Tibial artery (tissue), 4 donors: ENCODE measurements around the gene RUNX2.

Experiments
- DNase-seq, 2 donors: peaks; one replicate each; pipeline ENCODE4 v3.0.0-alpha.2; 2019
- H3K27ac ChIP-seq, 2 donors: fragments of 200-600 bp; sonication (generic) in 1 of 2; 1 replicate in 1 of 2; 2 replicates in 1 of 2; pipeline ENCODE4 v1.5.1; 2018 to 2019; ENCODE audit warnings: mild to moderate bottlenecking in 1 of 2
- H3K27me3 ChIP-seq, 2 donors: fragments of 200-600 bp; sonication (generic) in 1 of 2; one replicate each; pipeline versions ENCODE4 v1.5.1 to v1.6.0; 2016 to 2019
- H3K36me3 ChIP-seq, 3 donors: fragments of 200-600 bp; sonication (generic) in 2 of 3; one replicate each; pipeline ENCODE4 v1.5.1; 2016 to 2019; ENCODE audit warnings: mild to moderate bottlenecking in 2 of 3
- H3K4me1 ChIP-seq, 4 donors: fragments of 200-600 bp; sonication (generic) in 2 of 4; 1 replicate in 3 of 4; 2 replicates in 1 of 4; pipeline ENCODE4 v1.5.1; 2016 to 2019
- H3K4me3 ChIP-seq, 2 donors: fragments of 200-600 bp; sonication (generic) in 1 of 2; 1 replicate in 1 of 2; 2 replicates in 1 of 2; pipeline ENCODE4 v1.5.1; 2018 to 2019; ENCODE audit warnings: mild to moderate bottlenecking in 2 of 2
- H3K9me3 ChIP-seq, 3 donors: fragments of 200-600 bp; sonication (generic) in 1 of 3; one replicate each; pipeline ENCODE4 v1.5.1; 2016 to 2019
- CTCF ChIP-seq, 2 experiments: fragments of 200-600 bp in 1 of 2; fragments of 450-650 bp in 1 of 2; IDR thresholded peaks; one replicate each; pipeline ENCODE4 v1.5.1; 2017 to 2019; ENCODE audit warnings: antibody characterized with exemption in 2 of 2, mild to moderate bottlenecking in 1 of 2, moderate library complexity in 1 of 2
- intact Hi-C: fragments of 100-400 bp; cut with DNase I; formaldehyde crosslinking; loops from one replicate; pipeline ENCODE4 v1.15.0; 2023; ENCODE audit warnings: low total_unique reads

Gene RUNX2

GRCh38 chr6:45450831-45451230, 122.7 kb downstream of the RUNX2 start:
- Histone ChIP-seq H3K9me3 (no peaks in the 10 kb centered on the region), H3K27ac (no peak overlapping the region), H3K4me3 (no peak overlapping the region), H3K36me3 (no peaks in the 10 kb centered on the region), H3K27me3 (no peaks in the 10 kb centered on the region), H3K4me1 (peaks cover 0 to 14% (median 9%) of the 10 kb centered on the region in 4 donors)
- DNase-seq = no peak
- no peak for TF ChIP-seq CTCF (IDR thresholded peaks at IDR 0.05)
- intact Hi-C loops = no loop called here

- DNase-seq = no peak
- Histone ChIP-seq H3K4me3 (no peak overlapping the region), H3K27ac (no peak overlapping the region), H3K36me3 (no peaks in the 10 kb centered on the region), H3K27me3 (no peaks in the 10 kb centered on the region), H3K9me3 (no peaks in the 10 kb centered on the region), H3K4me1 (no peaks in the 10 kb centered on the region)
- intact Hi-C loops = no loop called here
- TF ChIP-seq CTCF (IDR thresholded peaks at IDR 0.05) = no peak
Observed at GRCh38 chr6:45454008-45454911, 126.1 kb downstream of the RUNX2 start.

GRCh38 chr6:45455408-45455807, 127.3 kb downstream of the RUNX2 start:
- Histone ChIP-seq H3K4me1 (no peaks in the 10 kb centered on the region), H3K27ac (no peak overlapping the region), H3K4me3 (no peak overlapping the region), H3K27me3 (no peaks in the 10 kb centered on the region), H3K36me3 (no peaks in the 10 kb centered on the region), H3K9me3 (no peaks in the 10 kb centered on the region)
- no peak for DNase-seq
- intact Hi-C loops = no loop called here
- TF ChIP-seq CTCF (IDR thresholded peaks at IDR 0.05) = no peak

- Histone ChIP-seq H3K27me3 (no peaks in the 10 kb centered on the region), H3K9me3 (no peaks in the 10 kb centered on the region), H3K4me3 (no peak overlapping the region), H3K4me1 (no peaks in the 10 kb centered on the region), H3K27ac (no peak overlapping the region), H3K36me3 (no peaks in the 10 kb centered on the region)
- DNase-seq = no peak
- no peak for TF ChIP-seq CTCF (IDR thresholded peaks at IDR 0.05)
- intact Hi-C loops = no loop called here
Observed at GRCh38 chr6:45457141-45457540, 129.0 kb downstream of the RUNX2 start.

- Histone ChIP-seq H3K36me3 (no peaks in the 10 kb centered on the region), H3K27ac (no peak overlapping the region), H3K27me3 (no peaks in the 10 kb centered on the region), H3K4me3 (no peak overlapping the region), H3K4me1 (no peaks in the 10 kb centered on the region), H3K9me3 (no peaks in the 10 kb centered on the region)
- no peak for TF ChIP-seq CTCF (IDR thresholded peaks at IDR 0.05)
- DNase-seq = no peak
- intact Hi-C loops = no loop called here
Observed at GRCh38 chr6:45458672-45459071, 130.5 kb downstream of the RUNX2 start.
